ENCODE results near the gene AS3MT.
"Not testable (repeated sequence)": the region's sequence is repeated elsewhere in the genome, so short reads cannot be mapped to it uniquely, and the experiment has no call there.

The AS3MT gene

GRCh38 chr10:102841827-102842345 lies 27.4 kb upstream of the AS3MT start:
- no peak overlapping the region for H3K4me3 ChIP-seq (ENCODE audit: low read depth, low read length)
- TF ChIP-seq, protein P1, sequence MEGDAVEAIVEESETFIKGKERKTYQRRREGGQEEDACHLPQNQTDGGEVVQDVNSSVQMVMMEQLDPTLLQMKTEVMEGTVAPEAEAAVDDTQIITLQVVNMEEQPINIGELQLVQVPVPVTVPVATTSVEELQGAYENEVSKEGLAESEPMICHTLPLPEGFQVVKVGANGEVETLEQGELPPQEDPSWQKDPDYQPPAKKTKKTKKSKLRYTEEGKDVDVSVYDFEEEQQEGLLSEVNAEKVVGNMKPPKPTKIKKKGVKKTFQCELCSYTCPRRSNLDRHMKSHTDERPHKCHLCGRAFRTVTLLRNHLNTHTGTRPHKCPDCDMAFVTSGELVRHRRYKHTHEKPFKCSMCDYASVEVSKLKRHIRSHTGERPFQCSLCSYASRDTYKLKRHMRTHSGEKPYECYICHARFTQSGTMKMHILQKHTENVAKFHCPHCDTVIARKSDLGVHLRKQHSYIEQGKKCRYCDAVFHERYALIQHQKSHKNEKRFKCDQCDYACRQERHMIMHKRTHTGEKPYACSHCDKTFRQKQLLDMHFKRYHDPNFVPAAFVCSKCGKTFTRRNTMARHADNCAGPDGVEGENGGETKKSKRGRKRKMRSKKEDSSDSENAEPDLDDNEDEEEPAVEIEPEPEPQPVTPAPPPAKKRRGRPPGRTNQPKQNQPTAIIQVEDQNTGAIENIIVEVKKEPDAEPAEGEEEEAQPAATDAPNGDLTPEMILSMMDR (IDR thresholded peaks at IDR 0.05; ENCODE audit: borderline replicate concordance, insufficient read depth, low read depth, low read length): no peak

GRCh38 chr10:102843139-102843538 lies 26.1 kb upstream of the AS3MT start:
- H3K4me3 ChIP-seq (ENCODE audit: low read depth, low read length): not testable (repeated sequence)

- H3K4me3 ChIP-seq (ENCODE audit: low read depth, low read length): not testable (repeated sequence)
Measured at GRCh38 chr10:102844190-102844776, 25.0 kb upstream of the AS3MT start.

GRCh38 chr10:102845352-102845902 lies 23.8 kb upstream of the AS3MT start:
- TF ChIP-seq, protein P1 (IDR thresholded peaks at IDR 0.05; ENCODE audit: borderline replicate concordance, insufficient read depth, low read depth, low read length): no peak
- H3K4me3 ChIP-seq (ENCODE audit: low read depth, low read length): no peak overlapping the region

GRCh38 chr10:102850025-102850518 lies 19.2 kb upstream of the AS3MT start:
- TF ChIP-seq, protein P1 (IDR thresholded peaks at IDR 0.05; ENCODE audit: borderline replicate concordance, insufficient read depth, low read depth, low read length): no peak
- no peak overlapping the region for H3K4me3 ChIP-seq (ENCODE audit: low read depth, low read length)

- not testable (repeated sequence) for H3K4me3 ChIP-seq (ENCODE audit: low read depth, low read length)
Measured at GRCh38 chr10:102853237-102853636, 16.0 kb upstream of the AS3MT start.

GRCh38 chr10:102855731-102856436 lies 13.4 kb upstream of the AS3MT start:
- H3K4me3 ChIP-seq (ENCODE audit: low read depth, low read length): not testable (repeated sequence)

DNA sequence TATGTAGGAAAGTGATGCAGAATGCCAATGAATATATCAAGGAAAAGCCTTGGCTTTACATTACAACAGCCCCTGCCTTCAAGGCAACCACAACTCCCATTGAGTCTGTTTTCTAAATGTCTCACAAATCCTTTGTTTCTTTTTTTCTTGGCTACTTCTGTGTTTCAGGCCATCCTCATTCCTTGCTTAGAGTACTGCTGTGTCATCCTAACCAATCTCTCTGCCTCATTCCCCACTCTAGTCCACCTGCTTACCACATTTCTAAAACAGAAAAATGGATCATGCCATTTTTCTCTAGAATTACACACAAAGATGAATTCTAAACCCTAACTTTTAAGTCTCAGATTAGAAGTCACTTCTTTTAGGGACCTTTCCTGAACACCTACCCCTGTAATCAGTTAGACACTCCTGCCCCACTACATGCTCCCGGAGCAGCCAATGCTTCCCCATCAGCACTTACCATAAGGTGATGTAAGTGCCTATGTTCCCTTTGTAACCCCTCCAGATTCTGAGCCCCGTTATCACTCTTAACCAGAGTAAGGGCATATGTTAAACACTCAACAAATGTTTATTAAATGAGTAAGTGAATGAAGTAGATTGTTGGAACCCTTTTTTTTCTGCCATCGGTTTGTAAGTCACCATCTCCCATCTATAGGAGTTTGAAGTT lies 12.4 kb upstream of the AS3MT start:
- TF ChIP-seq, protein P1 (IDR thresholded peaks at IDR 0.05; ENCODE audit: borderline replicate concordance, insufficient read depth, low read depth, low read length): no peak
- no peak overlapping the region for H3K4me3 ChIP-seq (ENCODE audit: low read depth, low read length)

- no peak overlapping the region for H3K4me3 ChIP-seq (ENCODE audit: low read depth, low read length)
- TF ChIP-seq, protein P1 (IDR thresholded peaks at IDR 0.05; ENCODE audit: borderline replicate concordance, insufficient read depth, low read depth, low read length): no peak
Measured at GRCh38 chr10:102859911-102860310, 9.4 kb upstream of the AS3MT start.

All from GM12875 (cell line).